SHP77 treated with DMSO at 0.1 percent for 48 hours (cell line): ENCODE results near the gene ALPK3.
"Not testable (repeated sequence)": the region's sequence is repeated elsewhere in the genome, so short reads cannot be mapped to it uniquely, and the experiment has no call there.

Experiments used
- DNase-seq: peaks from one replicate; lab custom pipeline; 2025; lab: John Stamatoyannopoulos, UW

The ALPK3 gene

DNA sequence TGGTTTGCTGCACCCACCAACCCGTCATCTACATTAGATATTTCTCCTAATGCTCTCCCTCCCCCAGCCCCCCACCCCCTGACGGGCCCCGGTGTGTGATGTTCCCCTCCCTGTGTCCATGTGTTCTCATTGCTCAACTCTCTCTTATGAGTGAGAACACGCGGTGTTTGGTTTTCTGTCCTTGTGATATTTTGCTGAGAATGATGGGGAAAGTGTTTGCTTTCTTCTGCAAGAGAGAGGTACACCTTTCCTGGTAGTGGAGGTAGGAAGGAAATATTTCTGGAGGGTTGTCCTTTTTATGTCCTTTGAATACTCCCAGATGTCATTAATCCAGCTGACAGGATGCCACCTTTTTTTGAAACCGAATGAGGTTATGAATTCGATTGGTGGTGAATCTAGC lies 56.8 kb downstream of the ALPK3 start:
- DNase-seq: no peak

DNA sequence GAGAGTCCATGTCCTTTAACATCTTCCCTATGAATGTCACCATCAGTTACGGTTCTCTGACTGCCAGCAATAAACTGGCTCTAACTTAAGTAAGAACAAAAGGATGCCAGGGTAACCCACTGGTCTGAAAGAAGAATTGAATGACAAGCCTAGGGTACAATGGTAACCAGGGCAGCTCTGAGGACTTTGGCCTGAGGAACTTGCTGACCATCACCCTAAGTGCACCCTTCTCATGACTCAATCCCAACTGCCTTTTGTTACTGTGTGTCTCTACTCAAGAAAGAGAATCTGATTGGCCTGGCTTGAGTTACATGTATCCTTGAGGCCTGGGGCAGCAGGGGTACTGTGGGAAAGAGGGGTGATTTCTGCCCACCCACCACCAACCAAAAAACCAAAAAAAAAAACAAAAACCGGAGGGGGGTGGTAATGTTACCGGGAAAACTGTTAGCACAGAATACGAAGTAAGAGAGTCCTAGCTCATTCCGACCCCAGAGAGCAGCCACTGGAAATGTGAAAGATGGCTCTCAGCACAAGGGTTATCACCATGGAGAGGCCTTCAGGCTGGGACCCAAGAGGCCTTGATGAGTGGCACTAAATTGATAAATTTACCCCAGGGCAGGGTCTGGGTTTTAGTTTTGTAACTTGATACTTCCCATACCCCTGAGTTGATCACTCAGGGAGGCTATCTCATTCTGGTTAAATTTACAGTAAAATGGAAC lies 58.0 kb downstream of the ALPK3 start:
- DNase-seq: no peak

DNA sequence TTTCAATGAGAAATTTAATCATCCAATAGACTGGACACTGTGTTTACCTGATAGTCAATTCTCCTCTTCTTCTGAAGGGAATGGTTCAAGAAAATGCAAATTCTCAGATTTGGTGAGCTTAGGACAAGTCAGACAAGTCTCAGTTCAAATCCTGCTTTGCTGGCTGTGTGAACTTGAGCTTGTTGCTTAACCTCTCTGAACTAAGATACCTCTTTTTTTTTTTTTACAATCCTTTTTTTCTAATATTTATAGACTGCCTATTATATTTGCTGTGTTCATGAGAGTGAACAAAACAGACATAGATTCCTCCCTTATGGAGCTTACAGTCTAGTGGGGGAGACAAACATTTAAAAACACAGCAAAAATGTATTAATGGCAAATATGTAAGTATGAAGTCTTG lies 59.1 kb downstream of the ALPK3 start:
- DNase-seq: no peak

- not testable (repeated sequence) for DNase-seq
Measured at GRCh38 chr15:84877701-84878100, 60.5 kb downstream of the ALPK3 start.

DNA sequence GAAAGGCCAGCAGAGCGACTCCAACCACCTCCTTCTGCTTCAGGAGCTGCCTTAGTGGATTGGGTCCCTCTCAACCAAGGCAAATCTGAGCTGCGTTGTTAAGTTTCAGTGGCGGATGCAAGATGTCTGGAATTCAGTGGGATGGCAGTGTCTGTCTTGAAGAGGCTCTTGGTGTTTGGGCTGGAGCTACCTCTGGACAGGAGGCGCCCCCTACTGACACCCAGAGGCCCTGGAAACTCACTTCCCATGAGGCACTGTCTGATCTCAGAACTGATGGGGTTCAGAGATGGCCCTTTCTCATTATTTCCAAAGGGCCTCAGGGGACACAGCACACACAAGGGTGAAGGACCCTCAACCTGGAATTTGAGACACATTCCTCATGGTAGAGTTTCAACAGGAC lies 61.3 kb downstream of the ALPK3 start:
- no peak for DNase-seq

DNA sequence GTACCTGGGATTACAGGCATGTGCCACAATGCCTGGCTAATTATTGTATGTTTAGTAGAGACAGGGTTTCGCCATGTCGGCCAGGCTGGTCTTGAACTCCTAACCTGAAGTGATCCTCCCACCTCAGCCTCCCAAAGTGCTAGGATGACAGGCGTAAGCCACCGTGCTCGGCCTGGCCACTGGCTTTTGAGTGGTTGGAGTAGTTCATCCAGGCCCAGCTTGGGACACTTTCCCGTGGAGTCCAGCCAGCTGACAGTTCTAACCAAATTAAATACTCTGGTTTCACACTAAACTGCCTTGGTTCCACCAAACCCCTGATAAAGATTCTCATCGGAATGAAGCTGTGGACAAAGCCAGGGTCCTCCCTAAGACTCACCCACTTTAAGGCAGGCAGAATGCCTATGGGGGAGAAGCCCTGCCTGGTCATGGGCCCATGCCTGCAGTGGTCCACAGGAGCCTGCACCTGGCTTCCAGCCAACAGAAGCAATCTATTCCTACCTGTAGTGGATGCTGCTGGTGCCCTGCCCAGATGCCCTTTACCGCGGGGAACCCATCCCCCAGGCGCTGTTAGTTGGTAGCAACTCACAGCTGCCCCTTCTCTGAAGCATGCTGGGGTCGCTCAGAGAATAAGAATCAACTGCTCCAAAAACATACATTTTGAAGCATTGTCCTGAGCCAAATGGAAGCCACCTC lies 62.1 kb downstream of the ALPK3 start:
- no peak for DNase-seq

GRCh38 chr15:84880007-84880406 lies 62.9 kb downstream of the ALPK3 start:
- no peak for DNase-seq

- DNase-seq: no peak
Measured at GRCh38 chr15:84880822-84881519, 63.8 kb downstream of the ALPK3 start.

GRCh38 chr15:84881520-84881830 lies 64.3 kb downstream of the ALPK3 start:
- DNase-seq: no peak

DNA sequence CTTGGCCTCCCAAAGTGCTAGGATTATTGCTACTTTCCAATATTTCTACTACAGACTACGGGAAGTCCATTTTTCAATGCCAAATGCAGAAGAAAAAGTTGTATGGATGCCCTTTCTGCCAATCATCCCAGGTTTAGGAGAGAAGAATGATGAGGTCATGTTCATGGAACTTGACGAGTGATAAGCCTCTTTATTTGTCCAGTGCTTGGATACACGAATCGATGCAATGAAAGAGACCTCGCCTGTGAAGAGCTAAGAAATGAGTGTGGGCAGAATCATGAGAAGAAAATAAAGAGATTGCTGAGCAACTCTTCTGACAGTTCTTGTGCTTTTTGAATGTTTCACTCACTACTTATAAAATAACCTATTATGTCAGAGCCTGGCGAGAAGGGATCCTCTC lies 66.3 kb downstream of the ALPK3 start:
- DNase-seq: no peak

DNA sequence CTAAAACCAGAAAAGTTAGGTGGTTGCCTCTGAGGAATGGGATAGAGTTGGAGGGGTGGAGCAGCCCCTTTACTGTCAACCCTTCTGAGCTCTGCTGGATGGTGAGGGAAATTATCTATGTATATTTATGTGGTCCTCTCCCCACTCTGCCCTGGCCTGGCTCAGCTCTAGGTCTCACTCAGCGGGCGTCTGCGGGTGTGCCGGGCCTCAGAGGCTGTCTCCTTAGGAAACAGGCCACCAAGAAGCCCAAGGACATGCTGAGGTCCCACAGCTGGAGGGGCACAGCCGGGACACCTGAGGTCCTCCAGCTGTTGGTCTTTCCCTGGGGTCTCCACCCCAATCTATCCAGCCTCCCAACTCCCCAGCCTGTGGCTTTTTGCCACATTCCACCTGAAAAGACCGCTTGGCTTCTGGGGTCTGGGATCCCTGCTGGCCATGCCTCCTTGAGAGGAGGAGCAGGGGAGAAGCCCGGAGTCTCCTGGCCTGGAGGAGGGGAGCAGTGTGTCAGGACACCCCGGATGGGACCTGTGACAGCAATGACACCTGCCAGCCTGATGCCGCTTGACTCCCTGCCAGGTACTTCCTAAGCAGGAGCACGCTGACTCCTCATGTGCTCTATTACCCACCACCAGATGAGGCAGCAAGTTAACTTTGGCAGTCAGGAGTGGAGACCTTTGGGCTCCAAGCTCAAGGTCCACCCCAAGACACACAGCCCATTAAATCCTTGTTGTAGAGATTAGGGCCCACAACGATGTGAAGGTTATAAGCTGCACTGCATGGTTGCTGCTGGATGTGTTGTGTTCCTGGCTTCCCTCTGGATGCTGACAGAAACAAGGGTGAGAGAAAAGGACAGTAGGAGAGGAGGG lies 67.0 kb downstream of the ALPK3 start, which contains the start of gene SLC28A1:
SLC28A1 (plus strand) TSS at position 747 of the 866 bp plus-strand sequence. CDS start 3,099 bp downstream, outside the sequence.
- DNase-seq: no peak

GRCh38 chr15:84885801-84886200 lies 68.6 kb downstream of the ALPK3 start:
- DNase-seq: no peak

- no peak for DNase-seq
Measured at GRCh38 chr15:84886211-84886983, 69.2 kb downstream of the ALPK3 start.

DNA sequence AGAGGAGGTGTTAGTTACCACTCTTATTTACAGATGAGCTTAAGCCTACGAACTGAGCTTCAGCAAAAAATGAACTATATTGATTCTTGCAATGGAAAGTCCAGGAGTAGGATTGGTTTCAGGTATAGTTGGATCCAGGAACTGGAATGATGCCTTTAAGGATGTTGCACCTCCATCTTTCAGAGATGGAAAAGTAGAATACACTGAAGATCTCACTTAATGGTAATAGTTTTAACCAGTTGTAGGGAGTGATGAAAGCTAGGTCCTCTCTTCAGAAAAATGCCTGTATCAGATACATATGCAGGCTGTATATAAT lies 69.8 kb downstream of the ALPK3 start:
- DNase-seq: no peak

DNA sequence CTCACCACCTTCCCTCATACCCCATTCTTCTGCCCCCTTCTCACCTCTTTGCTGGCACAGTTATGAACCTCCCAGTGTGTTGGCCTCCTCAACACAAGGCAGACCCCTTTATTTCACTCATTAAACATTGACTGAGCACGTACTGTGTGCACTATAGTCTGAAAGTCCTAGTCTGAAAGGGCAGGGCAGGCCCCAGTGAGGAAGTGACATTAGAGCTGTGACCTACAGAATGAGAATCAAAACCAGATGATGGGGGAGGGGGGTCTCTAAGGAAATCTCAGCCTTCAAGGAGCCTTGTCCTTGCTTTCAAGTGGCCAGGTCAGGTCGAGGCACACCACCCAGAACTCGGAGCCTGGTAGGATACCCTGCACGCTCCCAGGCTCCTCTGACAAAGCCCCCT lies 70.8 kb downstream of the ALPK3 start:
- DNase-seq: no peak

DNA sequence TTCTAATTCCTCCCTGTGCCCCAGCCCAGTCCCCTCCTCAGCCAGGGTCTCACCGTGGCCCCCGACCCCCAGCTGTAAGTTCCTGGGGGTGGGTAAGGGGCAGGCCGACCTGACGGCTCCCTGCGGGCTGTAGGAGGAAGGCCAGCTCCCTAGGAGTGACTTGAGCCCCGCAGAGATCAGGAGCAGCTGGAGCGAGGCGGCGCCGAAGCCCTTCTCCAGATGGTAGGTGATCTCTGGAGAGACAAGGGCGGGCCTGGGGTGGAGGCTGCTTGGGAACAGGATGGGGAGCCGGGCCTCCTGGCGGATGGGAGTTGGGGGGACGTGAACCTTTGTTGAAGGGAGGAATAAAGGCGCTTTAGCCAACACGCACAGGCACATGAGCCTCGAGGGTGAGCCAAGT lies 71.5 kb downstream of the ALPK3 start:
- DNase-seq: no peak

- no peak for DNase-seq
Measured at GRCh38 chr15:84889313-84889990, 72.3 kb downstream of the ALPK3 start.

GRCh38 chr15:84889991-84890669 lies 73.0 kb downstream of the ALPK3 start:
- no peak for DNase-seq

GRCh38 chr15:84890670-84891162 lies 73.6 kb downstream of the ALPK3 start:
- DNase-seq: no peak

DNA sequence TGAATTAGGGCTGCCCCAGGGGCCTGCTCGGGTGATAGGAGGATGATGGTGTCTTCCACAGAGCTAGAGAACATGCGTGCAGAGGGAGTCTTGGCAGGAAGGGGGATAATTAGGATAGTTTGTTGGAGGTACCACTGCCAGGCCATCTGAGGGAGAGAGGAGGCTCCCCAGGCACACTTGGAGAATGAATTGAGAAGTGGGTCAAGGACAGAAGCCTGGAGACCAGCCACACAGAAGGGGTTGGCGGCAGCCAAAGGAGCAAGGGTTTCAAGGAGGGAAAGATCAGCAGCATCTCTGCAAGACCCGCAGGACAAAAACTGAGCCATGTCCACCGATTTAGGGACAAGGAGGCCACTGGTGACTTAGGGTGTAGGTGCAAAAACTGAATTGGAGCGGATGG lies 74.2 kb downstream of the ALPK3 start:
- no peak for DNase-seq
